KMS-11 (cell line): ENCODE data around the gene OR2A1.
"Not testable (repeated sequence)": the region's sequence is repeated elsewhere in the genome, so short reads cannot be mapped to it uniquely, and the experiment has no call there.

ENCODE experiments used
- H2AFZ ChIP-seq: fragments of 200-600 bp; sonication (generic); 2 replicates; pipeline ENCODE4 v1.6.1; 2016; ENCODE audit warnings: antibody characterized with exemption, mixed run types, low read depth
- H3K27ac ChIP-seq: fragments of 200-600 bp; sonication (generic); 2 replicates; pipeline ENCODE4 v1.6.1; 2016; ENCODE audit warnings: mild to moderate bottlenecking, mixed run types
- H3K27me3 ChIP-seq: fragments of 200-600 bp; sonication (generic); 2 replicates; pipeline ENCODE4 v1.6.1; 2017; ENCODE audit warnings: mild to moderate bottlenecking, low read depth, mixed run types, moderate library complexity; ENCODE audit not compliant: insufficient read depth
- H3K36me3 ChIP-seq: fragments of 200-600 bp; sonication (generic); 2 replicates; pipeline ENCODE4 v1.6.1; 2017; ENCODE audit warnings: mild to moderate bottlenecking, mixed run types; ENCODE audit not compliant: insufficient read depth
- H3K4me1 ChIP-seq: fragments of 200-600 bp; sonication (generic); 2 replicates; pipeline ENCODE4 v1.6.1; 2016; ENCODE audit warnings: mild to moderate bottlenecking, low read depth, mixed run types; ENCODE audit not compliant: poor library complexity, severe bottlenecking
- H3K4me2 ChIP-seq: fragments of 200-600 bp; sonication (generic); 2 replicates; pipeline ENCODE4 v1.7.0; 2016; ENCODE audit warnings: mild to moderate bottlenecking, mixed run types
- H3K4me3 ChIP-seq: fragments of 200-600 bp; sonication (generic); IDR thresholded peaks from 2 replicates; pipeline ENCODE4 v1.6.1; 2017; ENCODE audit warnings: low read depth, low read length, mixed read lengths; ENCODE audit not compliant: insufficient read depth
- H3K79me2 ChIP-seq: fragments of 200-600 bp; sonication (generic); 2 replicates; pipeline ENCODE4 v1.6.1; 2016; ENCODE audit warnings: low read depth, mixed run types; ENCODE audit not compliant: insufficient read depth
- H3K9ac ChIP-seq: fragments of 200-600 bp; sonication (generic); 2 replicates; pipeline ENCODE4 v1.6.1; 2016; ENCODE audit warnings: mild to moderate bottlenecking, mixed run types
- H4K20me1 ChIP-seq: fragments of 200-600 bp; sonication (generic); 2 replicates; pipeline ENCODE4 v1.6.1; 2016; ENCODE audit warnings: mild to moderate bottlenecking, mixed run types; ENCODE audit not compliant: insufficient read depth

Gene OR2A1

DNA sequence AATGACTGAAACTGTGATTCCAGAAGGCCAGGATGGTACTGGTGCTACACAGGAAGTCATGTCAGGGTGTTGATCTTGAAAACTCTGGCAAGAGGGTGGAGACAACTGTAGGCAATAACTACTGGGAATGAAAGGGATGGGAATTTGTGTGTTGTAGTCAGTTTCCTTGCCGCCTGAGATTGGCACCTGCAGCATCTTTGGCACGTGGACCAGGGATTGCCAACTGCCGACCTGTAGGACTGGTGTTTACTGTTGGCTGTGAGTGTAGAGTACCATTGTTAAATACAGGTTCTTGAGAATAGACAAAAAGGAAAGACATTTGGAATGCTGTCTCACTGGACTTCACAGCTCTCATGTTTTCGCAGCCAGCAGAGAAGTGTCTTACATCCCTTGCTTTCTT is 11.1 kb downstream of the OR2A1 start:
- not testable (repeated sequence) for H3K9ac ChIP-seq

DNA sequence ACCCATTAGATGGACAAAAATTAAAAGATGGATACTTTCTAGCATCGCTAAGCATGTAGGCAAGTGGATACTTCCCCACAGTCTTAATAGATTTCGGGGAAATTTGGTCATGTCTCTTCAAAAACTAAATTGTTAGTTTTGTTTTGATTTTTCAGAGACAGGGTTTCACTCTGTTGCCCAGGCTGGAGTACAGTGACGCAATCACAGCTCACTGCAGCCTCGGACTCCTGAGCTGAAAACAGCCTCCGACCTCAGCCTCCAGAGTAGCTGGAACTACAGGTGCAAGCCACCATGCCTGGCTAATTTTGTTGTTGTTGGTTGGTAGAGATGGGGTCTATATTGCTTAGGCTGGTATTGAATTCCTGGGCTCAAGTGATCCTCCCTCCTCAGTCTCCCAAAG is 13.6 kb downstream of the OR2A1 start:
- H3K36me3 ChIP-seq, H3K4me3 ChIP-seq, H3K4me2 ChIP-seq, H2AFZ ChIP-seq, H3K27me3 ChIP-seq, H3K79me2 ChIP-seq, H3K27ac ChIP-seq, H3K4me1 ChIP-seq, H3K9ac ChIP-seq, H4K20me1 ChIP-seq: not testable (repeated sequence)

More for the DNA sequence above, 11.1 kb downstream of the OR2A1 start:
- H3K4me2 ChIP-seq, H3K27ac ChIP-seq, H3K79me2 ChIP-seq, H3K4me1 ChIP-seq, H3K27me3 ChIP-seq, H3K36me3 ChIP-seq, H3K4me3 ChIP-seq, H4K20me1 ChIP-seq, H2AFZ ChIP-seq: not testable (repeated sequence)

DNA sequence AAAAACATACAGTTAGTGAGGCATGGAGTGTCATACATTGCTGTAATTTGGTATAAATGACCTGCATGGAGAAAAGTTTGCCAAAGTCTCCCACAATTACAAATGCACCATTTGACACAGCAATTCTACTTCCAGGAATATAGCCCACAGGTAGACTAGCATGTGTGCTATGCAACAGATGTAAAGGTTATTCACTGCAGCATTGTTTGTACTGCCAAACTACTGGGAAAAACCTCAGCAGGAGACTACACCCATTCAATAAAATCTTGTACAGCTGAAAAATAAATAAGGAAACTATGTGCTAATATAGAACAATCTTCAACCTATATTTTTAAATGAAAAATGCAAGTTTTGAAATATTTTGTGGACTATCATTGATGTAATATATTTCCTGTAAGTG is 17.8 kb downstream of the OR2A1 start:
- not testable (repeated sequence) for H3K79me2 ChIP-seq, H3K27me3 ChIP-seq, H2AFZ ChIP-seq, H3K4me1 ChIP-seq, H3K36me3 ChIP-seq, H3K4me3 ChIP-seq, H4K20me1 ChIP-seq, H3K9ac ChIP-seq, H3K4me2 ChIP-seq, H3K27ac ChIP-seq

DNA sequence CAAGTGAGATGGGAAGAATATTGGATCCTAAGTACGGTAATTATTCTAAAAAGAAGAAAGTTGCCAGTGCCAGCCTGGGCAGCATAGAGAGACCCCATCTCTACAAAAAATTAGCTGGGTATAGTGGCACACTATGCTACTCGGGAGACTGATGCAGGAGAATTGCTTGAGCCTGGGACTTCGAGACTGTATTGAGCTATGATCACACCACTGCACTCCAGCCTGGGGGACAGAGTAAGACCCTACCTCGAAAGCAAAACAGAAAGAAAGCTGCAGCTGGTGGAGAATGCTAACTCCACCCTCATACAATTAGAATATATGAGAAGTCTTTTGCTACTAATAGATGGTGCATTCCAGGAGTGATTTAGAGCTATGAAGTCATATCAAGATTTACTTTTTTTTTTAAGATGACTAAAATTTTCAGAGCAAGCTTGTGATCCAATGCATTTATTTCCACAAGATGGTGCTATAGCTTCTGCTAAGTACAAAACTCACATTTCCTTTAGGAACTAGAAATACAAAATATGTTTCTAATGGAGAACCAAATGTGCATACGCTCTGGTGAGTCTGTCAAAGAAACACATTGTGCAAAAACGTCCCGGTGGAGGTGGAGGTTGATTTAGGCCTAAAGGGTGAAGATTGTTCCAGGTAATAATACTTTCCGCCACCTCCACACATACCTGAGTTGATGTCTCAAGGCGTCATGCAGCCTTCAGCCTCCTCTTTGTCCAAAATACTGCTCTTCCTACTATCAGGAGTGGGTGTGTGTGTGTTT is 19.2 kb downstream of the OR2A1 start:
- not testable (repeated sequence) for H3K27me3 ChIP-seq, H3K36me3 ChIP-seq, H4K20me1 ChIP-seq, H3K4me1 ChIP-seq, H3K4me2 ChIP-seq, H3K79me2 ChIP-seq, H3K9ac ChIP-seq, H2AFZ ChIP-seq, H3K27ac ChIP-seq, H3K4me3 ChIP-seq

DNA sequence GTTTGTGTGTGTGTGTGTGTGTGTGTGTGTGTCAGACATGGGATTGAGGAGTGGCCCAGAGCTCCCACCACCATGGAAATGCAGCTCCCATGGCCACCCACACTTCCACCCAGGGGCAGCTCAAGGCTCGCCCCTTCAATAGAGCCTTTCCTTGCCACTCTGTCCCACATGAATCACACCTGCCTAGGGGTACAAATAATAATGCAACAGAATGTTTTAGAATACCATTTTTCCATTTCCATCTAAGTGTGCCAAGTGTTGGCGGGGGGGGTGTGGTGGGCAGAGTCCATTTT is 19.7 kb downstream of the OR2A1 start:
- H3K27ac ChIP-seq, H3K9ac ChIP-seq, H3K4me2 ChIP-seq, H3K4me3 ChIP-seq, H2AFZ ChIP-seq, H3K36me3 ChIP-seq, H3K4me1 ChIP-seq, H3K79me2 ChIP-seq, H3K27me3 ChIP-seq, H4K20me1 ChIP-seq: not testable (repeated sequence)

DNA sequence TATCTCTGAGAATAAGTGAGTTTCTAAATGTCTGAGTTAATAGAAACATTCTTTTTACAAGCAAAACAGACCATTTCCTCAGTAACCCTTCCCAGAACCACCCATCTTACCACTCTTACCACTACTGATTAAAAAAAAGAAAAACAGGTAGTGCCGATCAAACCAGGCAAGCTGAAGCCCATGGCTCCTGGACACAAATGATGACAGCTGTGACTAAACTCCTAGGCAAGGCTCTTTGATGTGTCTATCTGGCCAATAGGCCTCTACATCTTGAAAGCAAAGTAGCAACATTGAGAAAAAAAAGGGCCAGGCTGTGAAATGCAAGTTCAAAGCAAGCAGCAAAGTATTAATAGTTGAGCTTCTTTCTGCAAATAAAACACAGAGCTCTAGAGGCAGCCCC is 36.4 kb downstream of the OR2A1 start:
- not testable (repeated sequence) for H4K20me1 ChIP-seq, H3K4me3 ChIP-seq, H3K9ac ChIP-seq, H2AFZ ChIP-seq, H3K79me2 ChIP-seq, H3K27ac ChIP-seq, H3K36me3 ChIP-seq, H3K4me2 ChIP-seq, H3K27me3 ChIP-seq, H3K4me1 ChIP-seq

DNA sequence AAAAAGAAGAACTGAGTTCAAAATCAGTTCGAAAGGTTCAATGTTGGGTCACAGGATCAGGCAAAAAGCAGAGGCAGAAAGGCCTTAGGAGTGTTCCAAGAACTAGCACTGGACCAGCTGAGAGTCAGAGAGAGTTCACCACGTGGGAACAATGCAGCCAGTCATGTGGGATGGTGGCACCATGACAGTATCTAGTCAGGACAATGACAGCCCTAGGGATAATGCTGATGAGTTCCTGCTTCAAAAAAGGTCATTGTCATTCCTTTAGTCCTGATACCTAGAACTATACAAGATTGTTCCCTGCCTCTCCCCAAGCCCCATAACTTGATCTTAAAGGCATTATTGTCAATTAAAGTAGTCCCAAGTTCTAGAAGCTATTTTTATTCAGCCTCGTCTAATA is 39.4 kb downstream of the OR2A1 start:
- not testable (repeated sequence) for H3K9ac ChIP-seq, H3K79me2 ChIP-seq, H3K4me1 ChIP-seq, H3K4me2 ChIP-seq, H2AFZ ChIP-seq, H3K4me3 ChIP-seq, H3K27ac ChIP-seq, H4K20me1 ChIP-seq, H3K27me3 ChIP-seq, H3K36me3 ChIP-seq

DNA sequence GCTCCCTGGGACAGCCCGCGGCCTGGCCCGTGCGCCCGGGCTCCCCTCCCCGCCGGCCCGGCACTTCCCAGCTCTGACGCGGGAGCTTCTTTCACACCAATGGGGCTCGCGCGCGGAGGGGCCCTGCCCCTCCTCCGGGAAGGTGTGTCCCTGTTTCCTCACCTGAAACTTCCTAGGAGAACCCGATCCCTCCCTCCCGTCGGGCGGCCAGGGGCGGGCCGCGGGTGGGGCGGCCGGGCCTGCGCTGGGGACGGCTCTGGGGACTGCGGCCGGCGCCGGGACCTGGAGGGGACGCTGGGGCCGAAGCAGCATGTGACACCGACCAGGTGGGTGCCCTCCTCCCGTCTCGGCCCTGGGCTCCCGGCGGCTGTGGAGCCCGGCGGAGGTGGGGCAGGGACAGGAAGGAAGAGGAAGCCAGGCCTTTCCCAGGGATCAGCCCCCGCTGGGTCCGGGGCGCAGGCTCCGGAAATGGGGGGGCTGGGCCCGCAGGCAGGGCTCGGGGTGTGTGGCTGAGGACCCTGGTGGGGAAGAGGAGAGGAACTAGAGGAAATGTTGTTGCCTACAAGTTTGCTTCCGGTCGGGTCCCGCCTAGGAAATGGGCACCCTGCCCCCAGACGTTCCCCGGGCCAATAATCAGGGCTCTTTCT is 43.1 kb downstream of the OR2A1 start, which contains the start of gene ARHGEF5:
Gene ARHGEF5, plus strand, starts transcription at position 227 of the 647 bp plus-strand sequence. CDS start 7,268 bp downstream, outside the sequence.
- H3K4me3 ChIP-seq, H3K36me3 ChIP-seq, H2AFZ ChIP-seq, H3K9ac ChIP-seq, H3K79me2 ChIP-seq, H3K27me3 ChIP-seq, H3K27ac ChIP-seq, H3K4me2 ChIP-seq, H3K4me1 ChIP-seq, H4K20me1 ChIP-seq: not testable (repeated sequence)

DNA sequence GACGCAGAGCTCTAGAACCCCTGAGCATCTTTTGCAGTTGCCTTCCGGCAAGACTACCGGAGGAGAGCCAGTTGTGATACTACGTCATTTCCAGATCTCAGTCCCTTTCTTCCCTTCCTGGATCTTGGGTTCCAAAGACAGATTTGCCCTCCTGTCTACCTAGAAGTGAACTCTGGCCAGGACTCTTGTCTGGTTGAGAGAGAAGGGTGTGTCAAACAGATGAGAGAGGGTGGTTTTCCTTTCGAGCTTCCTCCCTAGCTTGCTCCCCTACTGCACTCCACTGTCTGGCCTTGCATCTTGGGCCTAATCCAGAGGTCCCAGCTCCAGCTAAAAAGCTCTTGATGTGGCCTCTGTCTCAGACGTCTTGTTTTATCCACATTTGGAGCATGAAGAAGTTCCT is 44.0 kb downstream of the OR2A1 start:
- not testable (repeated sequence) for H3K4me2 ChIP-seq

DNA sequence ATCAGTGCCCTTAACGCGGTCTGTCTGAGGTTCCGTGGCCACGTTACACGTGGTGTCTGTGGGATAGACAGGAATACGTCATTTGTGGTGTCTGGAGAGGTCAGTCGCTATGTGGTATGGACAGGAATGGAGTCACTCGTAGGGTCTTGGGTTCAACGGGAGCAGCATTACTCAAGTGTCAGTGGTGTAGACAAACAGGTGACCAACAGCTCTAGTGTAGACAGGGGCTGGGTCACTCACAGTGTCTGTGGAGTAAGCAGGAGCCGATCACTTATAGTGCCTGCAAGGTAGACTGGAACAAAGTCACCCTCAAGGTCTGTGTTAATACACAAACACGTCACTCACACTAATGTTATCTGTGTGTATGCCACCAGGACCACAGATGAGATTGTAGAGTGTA is 44.6 kb downstream of the OR2A1 start:
- H3K27ac ChIP-seq, result not testable (repeated sequence)

More for the DNA sequence above, 44.0 kb downstream of the OR2A1 start:
- H3K4me3 ChIP-seq, H3K27me3 ChIP-seq, H3K36me3 ChIP-seq, H4K20me1 ChIP-seq, H3K79me2 ChIP-seq, H3K9ac ChIP-seq, H3K27ac ChIP-seq, H2AFZ ChIP-seq, H3K4me1 ChIP-seq: not testable (repeated sequence)

More for the DNA sequence above, 44.6 kb downstream of the OR2A1 start:
- not testable (repeated sequence) for H3K27me3 ChIP-seq, H2AFZ ChIP-seq, H3K4me3 ChIP-seq, H3K9ac ChIP-seq, H3K4me1 ChIP-seq, H3K79me2 ChIP-seq, H4K20me1 ChIP-seq, H3K4me2 ChIP-seq, H3K36me3 ChIP-seq
